NAMALWA (cell line): Measurements from ENCODE around the gene MTCH2.
"Not testable (repeated sequence)": the region's sequence is repeated elsewhere in the genome, so short reads cannot be mapped to it uniquely, and the experiment has no call there.

Experiments used
- DNase-seq: peaks from one replicate; pipeline ENCODE4 v3.0.0-alpha.2; 2015; ENCODE audit warnings: low spot score

MTCH2 gene

GRCh38 chr11:47636331-47636730, 6.0 kb downstream of the MTCH2 start:
- not testable (repeated sequence) for DNase-seq

- DNase-seq = no peak
Observed at GRCh38 chr11:47631473-47631872, 10.9 kb downstream of the MTCH2 start.

- no peak for DNase-seq
Observed at GRCh38 chr11:47628026-47628425, 14.3 kb downstream of the MTCH2 start.

DNA sequence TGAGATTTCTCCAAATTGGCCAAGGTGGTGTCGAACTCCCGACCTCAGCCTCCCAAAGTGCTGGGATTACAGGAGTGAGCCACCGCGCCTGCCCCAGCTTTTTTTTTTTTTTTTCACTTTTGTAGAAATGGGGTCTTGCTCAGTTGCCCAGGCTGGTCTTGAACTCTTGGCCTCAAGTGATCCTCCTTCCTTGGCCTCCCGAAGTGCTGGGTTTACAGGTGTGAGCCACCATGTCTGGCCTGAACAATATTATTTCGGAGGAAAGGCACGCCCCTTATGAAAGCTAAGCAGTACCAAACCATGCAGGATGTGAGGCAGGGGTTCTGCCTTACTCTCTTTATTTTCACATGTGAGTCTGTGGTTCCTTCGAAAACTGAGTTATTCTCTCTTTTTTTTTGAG, 16.1 kb downstream of the MTCH2 start:
- no peak for DNase-seq

GRCh38 chr11:47620836-47621378, 21.5 kb downstream of the MTCH2 start:
- DNase-seq = no peak

DNA sequence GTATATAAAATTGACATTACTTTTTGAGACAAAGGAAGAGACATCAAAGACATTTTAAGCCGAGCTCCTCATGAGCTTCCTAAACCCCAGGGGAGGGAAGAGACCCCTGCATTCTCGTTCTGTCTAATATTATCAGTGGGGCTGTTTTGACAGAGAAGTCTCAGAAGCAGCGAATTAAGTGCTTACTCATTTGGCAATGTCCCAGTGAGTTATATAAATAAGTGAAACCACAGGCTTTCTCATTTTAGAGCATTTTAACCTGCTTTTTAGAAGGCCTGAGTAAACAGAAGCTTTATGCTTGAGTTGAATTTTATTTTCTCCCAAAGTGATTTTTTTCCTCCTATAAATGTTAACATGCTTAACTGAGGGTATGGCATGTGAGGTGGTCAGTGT, 24.9 kb downstream of the MTCH2 start:
- DNase-seq = no peak

GRCh38 chr11:47616726-47617416, 25.5 kb downstream of the MTCH2 start:
- DNase-seq = peak; percentile 51

DNA sequence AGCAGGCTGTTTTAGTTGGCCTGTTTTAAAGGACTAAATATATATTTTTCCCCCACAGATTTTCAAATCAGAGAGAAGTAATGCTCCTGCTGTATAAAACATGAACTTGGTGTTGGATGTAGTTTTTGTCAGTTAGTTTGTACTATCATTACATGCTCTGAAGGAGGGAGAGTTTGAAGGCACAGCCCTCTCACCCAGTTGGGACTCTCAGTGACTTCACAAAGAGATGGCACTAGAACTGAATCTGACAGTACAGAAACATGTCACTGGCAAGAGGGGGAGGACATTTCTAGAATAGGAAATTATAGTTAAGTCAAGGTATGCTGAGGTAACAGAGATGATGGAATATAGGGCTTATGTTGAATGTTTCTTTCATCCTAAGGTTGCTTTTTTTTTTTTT, 27.1 kb downstream of the MTCH2 start:
- DNase-seq = no peak

GRCh38 chr11:47611348-47611794, 31.0 kb downstream of the MTCH2 start:
- peak; percentile 75 for DNase-seq

- no peak for DNase-seq
Observed at GRCh38 chr11:47609675-47610074, 32.7 kb downstream of the MTCH2 start.

GRCh38 chr11:47607380-47607779, 35.0 kb downstream of the MTCH2 start:
- DNase-seq = no peak

DNA sequence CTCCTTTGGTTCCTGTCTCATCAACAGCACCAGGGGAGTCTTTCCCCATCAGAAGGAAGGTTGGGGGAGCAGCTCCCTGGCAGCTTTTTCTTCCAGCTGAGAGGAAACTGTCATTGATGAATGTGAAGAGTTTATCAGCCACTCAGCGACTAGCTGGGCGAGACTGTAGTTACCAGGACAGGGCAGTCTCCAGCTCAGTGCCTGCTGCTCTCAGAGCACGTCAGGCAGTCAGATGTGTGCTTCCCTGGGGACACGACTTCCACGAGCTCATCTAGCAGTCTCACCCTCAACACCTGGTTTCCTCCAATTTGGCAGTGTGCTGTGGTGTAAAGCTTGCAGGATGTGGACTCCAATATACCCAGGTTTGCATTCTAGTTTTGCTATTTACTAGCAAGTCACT, 35.6 kb downstream of the MTCH2 start:
- peak; percentile 37 for DNase-seq

GRCh38 chr11:47605921-47606320, 36.4 kb downstream of the MTCH2 start:
- no peak for DNase-seq

DNA sequence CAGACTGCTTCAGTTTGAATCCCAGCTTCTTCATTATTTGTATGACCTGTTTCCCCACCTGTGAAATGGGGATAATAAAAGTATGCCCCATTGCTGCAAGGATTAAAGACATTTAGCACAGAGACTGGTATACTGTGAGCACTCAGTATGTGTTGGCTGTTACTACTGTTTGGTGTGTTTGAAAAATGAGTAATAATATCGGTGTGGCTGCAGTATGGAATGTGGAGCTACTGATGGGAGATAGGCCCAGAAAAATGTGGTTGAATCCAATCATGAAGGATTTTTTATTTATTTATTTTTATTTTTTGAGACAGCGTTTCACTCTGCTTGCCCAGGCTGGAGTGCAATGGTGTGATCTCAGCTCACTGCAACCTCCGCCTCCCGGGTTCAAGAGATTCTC, 39.1 kb downstream of the MTCH2 start:
- no peak for DNase-seq

- DNase-seq = no peak
Observed at GRCh38 chr11:47599902-47600301, 42.5 kb downstream of the MTCH2 start.

DNA sequence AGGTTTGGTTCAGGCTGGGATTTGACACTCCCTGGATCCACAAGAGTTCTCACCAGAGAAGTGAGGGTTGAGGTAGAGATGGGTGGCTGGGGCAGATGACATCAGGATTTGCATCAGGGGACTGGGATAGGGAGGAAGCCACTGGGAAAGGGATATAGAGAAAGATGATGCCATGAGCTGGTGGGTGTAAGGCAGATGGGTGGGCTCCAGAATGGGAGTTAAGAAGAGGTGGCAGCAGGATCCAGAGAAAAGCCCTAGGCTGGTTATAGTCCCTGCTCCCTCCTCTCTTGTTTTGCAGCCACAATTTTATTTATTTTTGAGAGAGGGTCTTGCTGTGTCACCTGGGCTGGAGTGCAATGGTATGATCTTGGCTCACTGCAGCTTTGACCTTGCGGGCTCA, 46.4 kb downstream of the MTCH2 start:
- no peak for DNase-seq

DNA sequence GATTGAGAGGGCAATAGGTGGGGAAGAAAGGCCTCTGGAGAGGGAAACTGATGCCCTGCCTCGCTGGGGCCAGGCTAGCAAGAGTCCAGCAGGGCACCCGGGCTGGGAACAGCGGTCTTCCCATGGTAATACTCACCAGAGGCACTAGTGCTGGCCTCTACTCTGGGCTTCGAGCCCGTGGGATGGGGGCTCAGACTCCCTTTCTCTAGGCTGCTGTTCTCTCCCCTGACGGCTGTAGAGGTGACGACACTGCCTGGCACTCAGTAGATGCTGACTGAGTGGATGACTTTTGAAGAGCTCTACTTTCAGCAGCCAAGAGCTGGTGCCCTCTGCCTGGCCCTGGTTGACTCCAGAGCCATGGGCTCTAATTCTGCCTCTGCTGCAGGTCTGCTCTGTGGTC, 47.3 kb downstream of the MTCH2 start:
- DNase-seq = peak; percentile 26

DNA sequence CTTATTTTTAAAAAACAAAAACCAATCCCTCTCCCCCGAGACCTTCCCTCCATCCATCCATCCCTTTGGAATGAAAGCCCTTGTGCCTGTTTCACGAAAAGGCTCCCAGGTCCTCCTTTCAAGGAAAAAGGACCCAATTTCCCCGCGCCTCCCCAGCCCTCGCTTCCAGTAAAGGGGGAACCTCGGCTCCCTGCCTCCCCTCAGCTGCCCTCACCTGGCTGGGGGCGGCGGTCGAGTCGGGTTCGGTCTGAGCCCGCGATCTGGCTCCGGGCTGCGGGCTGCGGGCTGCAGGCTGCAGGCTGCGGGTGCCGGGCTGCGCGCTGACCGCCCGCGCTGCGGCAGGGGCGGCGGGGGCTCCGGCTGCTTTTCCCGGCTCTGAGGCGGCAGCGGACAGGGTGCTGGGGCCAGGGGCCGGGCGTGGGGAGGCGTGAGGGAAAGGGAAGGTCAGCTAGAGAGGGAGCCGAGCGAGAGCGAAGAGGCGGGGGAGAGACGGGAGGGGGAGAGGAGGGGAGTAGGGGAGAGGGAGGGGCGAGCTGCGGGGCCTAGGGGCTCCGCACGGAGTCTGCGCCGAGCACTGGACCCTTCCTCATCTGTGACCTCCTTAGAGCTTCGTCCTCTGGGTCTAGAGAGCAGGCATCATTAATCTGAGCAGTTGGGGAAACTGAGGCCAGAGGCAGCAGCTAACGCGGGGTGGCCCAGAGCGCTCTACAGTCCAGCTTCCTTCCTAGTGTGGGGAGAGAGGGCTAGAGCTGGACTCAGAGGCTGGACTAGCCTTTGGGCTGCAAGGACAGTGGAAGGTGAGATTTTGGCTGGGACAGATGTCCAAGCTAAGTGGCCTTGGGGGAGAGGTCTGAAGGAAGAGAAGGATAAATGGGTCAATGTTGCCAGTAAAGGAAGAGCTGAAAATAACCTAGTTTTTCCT, 48.2 kb downstream of the MTCH2 start, which contains the start of gene C1QTNF4:
Gene C1QTNF4 (minus strand): TSS at position 478 of the 922 bp plus-strand sequence. CDS start 3,601 bp downstream, outside the sequence.
- no peak for DNase-seq

GRCh38 chr11:47593492-47593933, 48.8 kb downstream of the MTCH2 start:
- no peak for DNase-seq

GRCh38 chr11:47592970-47593369, 49.4 kb downstream of the MTCH2 start:
- DNase-seq = no peak

DNA sequence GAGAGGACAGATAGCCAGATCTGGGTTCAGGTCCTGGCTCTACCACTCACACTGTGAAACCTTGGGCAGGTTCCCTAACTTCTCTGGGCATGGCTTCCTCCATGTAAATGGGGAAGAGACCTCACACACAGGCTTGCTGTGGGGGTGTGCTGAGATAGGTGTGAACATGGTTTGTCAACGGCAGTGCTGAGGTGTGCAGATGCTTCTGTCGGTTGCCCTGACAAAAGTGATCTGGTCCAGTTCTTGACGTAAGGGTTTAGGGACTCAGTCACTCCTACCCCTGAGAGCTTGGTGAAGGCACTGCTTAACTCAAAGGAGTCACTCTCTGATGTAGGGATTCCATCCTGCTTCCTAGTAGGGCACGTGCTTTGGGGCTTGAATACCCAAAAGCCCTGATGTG, 50.1 kb downstream of the MTCH2 start:
- DNase-seq = no peak

- no peak for DNase-seq
Observed at GRCh38 chr11:47591764-47592163, 50.6 kb downstream of the MTCH2 start.
